Measurements from ENCODE around the gene RABGAP1L. TPM values are rescaled to one million over a fixed set of nuclear protein-coding genes. Genes with fewer than 3 reads are reported as not detected.

The RABGAP1L gene
- total RNA-seq, 2 experiments from 2014 or later, result 59.8 to 67.6 TPM

DNA sequence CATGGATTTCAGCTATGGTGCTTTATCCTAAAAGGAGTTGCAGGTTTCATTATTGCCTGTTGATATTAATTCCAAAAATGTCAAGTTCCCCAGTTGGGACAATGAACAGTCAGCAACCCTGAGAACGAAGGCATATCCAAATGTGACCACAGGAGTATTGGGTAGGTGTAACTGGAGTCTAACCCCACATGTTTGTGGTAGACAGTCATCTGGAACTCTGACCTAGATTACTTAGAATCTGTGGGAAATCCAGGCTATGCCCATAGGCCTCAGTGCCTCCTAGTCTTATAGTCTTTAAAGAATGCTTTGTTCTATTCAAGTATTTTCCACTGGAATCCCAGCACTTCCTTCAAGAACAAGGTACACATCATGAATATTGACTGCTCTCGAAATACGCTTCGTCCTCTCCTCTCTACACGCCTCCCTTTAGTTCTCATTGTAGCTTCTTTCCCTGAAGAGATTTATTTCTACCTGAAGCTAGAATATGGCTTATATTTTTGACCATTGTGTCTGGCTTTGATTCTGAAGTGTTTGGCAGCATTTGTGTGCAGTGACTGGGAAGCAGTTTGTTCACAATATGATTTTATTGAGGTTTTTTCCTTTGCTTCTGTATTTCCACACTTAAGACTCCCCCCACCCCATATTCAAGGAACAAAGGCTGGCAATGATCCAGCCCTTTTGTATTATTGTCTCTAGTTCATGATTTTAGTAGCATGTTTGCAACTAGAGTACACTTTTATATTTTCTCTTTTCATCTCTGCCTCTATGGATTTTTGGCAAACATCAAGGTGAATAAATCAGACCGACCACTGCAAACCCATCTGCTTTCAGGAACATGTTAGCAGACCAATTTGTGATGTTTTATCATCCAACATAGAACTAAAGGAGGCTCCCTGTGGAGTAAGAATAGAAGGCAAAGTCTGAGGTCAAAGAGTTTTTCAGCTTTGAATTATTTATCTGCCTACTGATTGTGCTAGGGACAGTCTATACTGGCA, 467.0 kb downstream of the RABGAP1L start:
- H3K4me1 Mint-ChIP-seq (ENCODE audit: low read depth), result no peaks in the 10 kb centered on the region
- H3K27me3 Mint-ChIP-seq, result no peaks in the 10 kb centered on the region
- no peak overlapping the region for H3K27ac Mint-ChIP-seq

DNA sequence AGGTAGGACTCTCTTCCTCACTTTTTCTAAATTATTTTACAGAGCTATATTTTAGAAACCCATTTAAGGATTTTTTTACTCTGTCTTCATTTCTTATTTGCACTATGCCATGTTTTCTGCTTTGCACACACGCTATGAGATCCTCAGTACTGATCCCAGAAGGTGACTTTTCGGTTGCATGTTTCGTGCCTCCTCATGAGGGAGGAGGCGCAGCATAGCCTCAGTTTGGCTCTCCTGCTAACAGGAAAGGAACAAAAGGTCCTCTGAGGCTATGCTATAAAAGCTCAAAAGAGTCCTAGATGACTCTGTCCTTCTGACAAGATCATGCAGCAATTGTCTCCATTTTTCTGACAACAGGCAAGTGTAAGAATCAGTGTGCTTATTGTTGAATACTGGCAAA, 478.2 kb downstream of the RABGAP1L start:
- Histone ChIP-seq H3K4me3 (ENCODE audit: low read length) (no peak overlapping the region), H3K27me3 (ENCODE audit: control insufficient read depth in 1 of 2, insufficient read depth in 2 of 2, low read length in 2 of 2) (no peaks in the 10 kb centered on the region), H3K36me3 (ENCODE audit: insufficient read depth, low read length) (peaks cover 10% of the 10 kb centered on the region), H3K27ac (ENCODE audit: low read depth in 1 of 2, low read length in 2 of 2) (no peak overlapping the region), H3K4me1 (ENCODE audit: insufficient read depth, low read length) (no peaks in the 10 kb centered on the region), H3K9me3 (ENCODE audit: control insufficient read depth in 1 of 2, insufficient read depth in 1 of 2, low read length in 2 of 2) (no peaks in the 10 kb centered on the region)
- peaks cover 10% of the 10 kb centered on the region for H3K9me3 Mint-ChIP-seq
- TF ChIP-seq, protein P1, sequence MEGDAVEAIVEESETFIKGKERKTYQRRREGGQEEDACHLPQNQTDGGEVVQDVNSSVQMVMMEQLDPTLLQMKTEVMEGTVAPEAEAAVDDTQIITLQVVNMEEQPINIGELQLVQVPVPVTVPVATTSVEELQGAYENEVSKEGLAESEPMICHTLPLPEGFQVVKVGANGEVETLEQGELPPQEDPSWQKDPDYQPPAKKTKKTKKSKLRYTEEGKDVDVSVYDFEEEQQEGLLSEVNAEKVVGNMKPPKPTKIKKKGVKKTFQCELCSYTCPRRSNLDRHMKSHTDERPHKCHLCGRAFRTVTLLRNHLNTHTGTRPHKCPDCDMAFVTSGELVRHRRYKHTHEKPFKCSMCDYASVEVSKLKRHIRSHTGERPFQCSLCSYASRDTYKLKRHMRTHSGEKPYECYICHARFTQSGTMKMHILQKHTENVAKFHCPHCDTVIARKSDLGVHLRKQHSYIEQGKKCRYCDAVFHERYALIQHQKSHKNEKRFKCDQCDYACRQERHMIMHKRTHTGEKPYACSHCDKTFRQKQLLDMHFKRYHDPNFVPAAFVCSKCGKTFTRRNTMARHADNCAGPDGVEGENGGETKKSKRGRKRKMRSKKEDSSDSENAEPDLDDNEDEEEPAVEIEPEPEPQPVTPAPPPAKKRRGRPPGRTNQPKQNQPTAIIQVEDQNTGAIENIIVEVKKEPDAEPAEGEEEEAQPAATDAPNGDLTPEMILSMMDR (IDR thresholded peaks at IDR 0.05), result no peak
- ATAC-seq (ENCODE audit: poor library complexity), result no peak
- H3K4me3 Mint-ChIP-seq, result no peak overlapping the region
- POLR2A ChIA-PET, result no interaction called here
- H3K27me3 Mint-ChIP-seq, result no peaks in the 10 kb centered on the region
- no peak for DNase-seq
- no peak overlapping the region for H3K27ac Mint-ChIP-seq
- intact Hi-C loops (cut with DNase I, micrococcal nuclease), result no loop called here
- H3K4me1 Mint-ChIP-seq (ENCODE audit: low read depth), result peaks cover 8% of the 10 kb centered on the region
- H3K36me3 Mint-ChIP-seq (ENCODE audit: low read depth), result peaks cover 48% of the 10 kb centered on the region
- CTCF ChIA-PET, result no interaction called here

More for the DNA sequence above, 467.0 kb downstream of the RABGAP1L start:
- ChIA-PET POLR2A (no interaction called here), CTCF (no interaction called here)
- peaks cover 33% of the 10 kb centered on the region for H3K36me3 Mint-ChIP-seq (ENCODE audit: low read depth)
- TF ChIP-seq, protein P1 (IDR thresholded peaks at IDR 0.05), result no peak
- Histone ChIP-seq H3K4me1 (ENCODE audit: insufficient read depth, low read length) (no peaks in the 10 kb centered on the region), H3K9me3 (ENCODE audit: control insufficient read depth in 1 of 2, insufficient read depth in 1 of 2, low read length in 2 of 2) (peaks cover 0 to 5% of the 10 kb centered on the region in 2 experiments), H3K36me3 (ENCODE audit: insufficient read depth, low read length) (no peaks in the 10 kb centered on the region), H3K27me3 (ENCODE audit: control insufficient read depth in 1 of 2, insufficient read depth in 2 of 2, low read length in 2 of 2) (no peaks in the 10 kb centered on the region), H3K27ac (ENCODE audit: low read depth in 1 of 2, low read length in 2 of 2) (no peak overlapping the region), H3K4me3 (ENCODE audit: low read length) (no peak overlapping the region)
- intact Hi-C loops (cut with DNase I, micrococcal nuclease), result no loop called here
- no peak for ATAC-seq (ENCODE audit: poor library complexity)
- peaks cover 15% of the 10 kb centered on the region for H3K9me3 Mint-ChIP-seq
- no peak overlapping the region for H3K4me3 Mint-ChIP-seq
- DNase-seq, result no peak

DNA sequence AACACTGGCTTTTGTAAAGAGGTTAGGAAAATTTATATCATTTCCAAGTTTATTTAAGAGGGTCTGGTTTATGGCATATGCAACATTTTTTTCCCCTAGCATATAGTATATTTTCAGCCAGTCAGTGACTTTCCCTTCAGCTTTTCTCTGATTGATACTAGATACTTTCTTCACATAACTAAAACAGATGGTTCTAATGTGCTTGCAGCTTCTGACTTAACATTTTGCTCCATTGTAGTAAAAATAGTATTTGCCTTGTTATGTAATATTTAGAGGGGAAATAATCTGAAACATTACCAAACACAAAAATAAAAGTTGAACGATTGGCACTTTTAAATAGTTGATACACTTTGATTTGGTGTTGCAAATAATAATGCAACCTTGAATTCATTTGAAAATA, 480.1 kb downstream of the RABGAP1L start:
- DNase-seq (no peak), ATAC-seq (ENCODE audit: poor library complexity) (no peak)
- Histone ChIP-seq H3K4me3 (ENCODE audit: low read length) (no peak overlapping the region), H3K27ac (ENCODE audit: low read depth in 1 of 2, low read length in 2 of 2) (no peak overlapping the region), H3K9me3 (ENCODE audit: control insufficient read depth in 1 of 2, insufficient read depth in 1 of 2, low read length in 2 of 2) (no peaks in the 10 kb centered on the region), H3K27me3 (ENCODE audit: control insufficient read depth in 1 of 2, insufficient read depth in 2 of 2, low read length in 2 of 2) (no peaks in the 10 kb centered on the region), H3K4me1 (ENCODE audit: insufficient read depth, low read length) (no peaks in the 10 kb centered on the region), H3K36me3 (ENCODE audit: insufficient read depth, low read length) (peaks cover 10% of the 10 kb centered on the region)
- CTCF ChIA-PET, result no interaction called here
- Mint-ChIP-seq H3K4me1 (ENCODE audit: low read depth) (peaks cover 8% of the 10 kb centered on the region), H3K36me3 (ENCODE audit: low read depth) (peaks cover 52% of the 10 kb centered on the region), H3K27me3 (no peaks in the 10 kb centered on the region), H3K9me3 (peaks cover 10% of the 10 kb centered on the region), H3K27ac (no peak overlapping the region), H3K4me3 (no peak overlapping the region)
- intact Hi-C loops (cut with DNase I, micrococcal nuclease), result no loop called here
- TF ChIP-seq, protein P1 (IDR thresholded peaks at IDR 0.05), result no peak
- POLR2A ChIA-PET, result no interaction called here

All from CD4-positive, alpha-beta T cell (primary cell).